Measurements from ENCODE around the gene DDI1.

DDI1 gene

GRCh38 chr11:104005234-104005855 is 31.1 kb upstream of the DDI1 start:
- DNase-seq (ENCODE audit: low read depth) = no peak
- H3K4me3 ChIP-seq (ENCODE audit: low read depth, low read length) = no peak overlapping the region
- no peak for TF ChIP-seq CTCF (IDR thresholded peaks at IDR 0.05; ENCODE audit: low read depth, low read length, missing control alignments)

- TF ChIP-seq CTCF (IDR thresholded peaks at IDR 0.05; ENCODE audit: low read depth, low read length, missing control alignments) = no peak
- DNase-seq (ENCODE audit: low read depth) = no peak
- H3K4me3 ChIP-seq (ENCODE audit: low read depth, low read length) = no peak overlapping the region
These were observed 26.7 kb upstream of the DDI1 start for GRCh38 chr11:104009744-104010143.

GRCh38 chr11:104011044-104011443 is 25.4 kb upstream of the DDI1 start:
- no peak for TF ChIP-seq CTCF (IDR thresholded peaks at IDR 0.05; ENCODE audit: low read depth, low read length, missing control alignments)
- no peak for DNase-seq (ENCODE audit: low read depth)
- no peak overlapping the region for H3K4me3 ChIP-seq (ENCODE audit: low read depth, low read length)

GRCh38 chr11:104015649-104016415 is 20.6 kb upstream of the DDI1 start:
- DNase-seq (ENCODE audit: low read depth) = peak; percentile 18
- H3K4me3 ChIP-seq (ENCODE audit: low read depth, low read length) = no peak overlapping the region
- TF ChIP-seq CTCF (IDR thresholded peaks at IDR 0.05; ENCODE audit: low read depth, low read length, missing control alignments) = no peak

GRCh38 chr11:104024572-104024971 is 11.9 kb upstream of the DDI1 start:
- no peak overlapping the region for H3K4me3 ChIP-seq (ENCODE audit: low read depth, low read length)
- TF ChIP-seq CTCF (IDR thresholded peaks at IDR 0.05; ENCODE audit: low read depth, low read length, missing control alignments) = no peak
- DNase-seq (ENCODE audit: low read depth) = no peak

- H3K4me3 ChIP-seq (ENCODE audit: low read depth, low read length) = no peak overlapping the region
- no peak for TF ChIP-seq CTCF (IDR thresholded peaks at IDR 0.05; ENCODE audit: low read depth, low read length, missing control alignments)
- DNase-seq (ENCODE audit: low read depth) = no peak
These were observed 7.8 kb upstream of the DDI1 start for GRCh38 chr11:104028476-104029263.

All from GM12864 (cell line).